ENCODE results near the gene RHOD.
A peak's percentile ranks its signal among the peaks of the same experiment; 100 is the strongest.

Gene RHOD

GRCh38 chr11:67117176-67117575 is 60.5 kb downstream of the RHOD start:
- no peak for DNase-seq (ENCODE audit: low read depth in 2 of 2)

DNA sequence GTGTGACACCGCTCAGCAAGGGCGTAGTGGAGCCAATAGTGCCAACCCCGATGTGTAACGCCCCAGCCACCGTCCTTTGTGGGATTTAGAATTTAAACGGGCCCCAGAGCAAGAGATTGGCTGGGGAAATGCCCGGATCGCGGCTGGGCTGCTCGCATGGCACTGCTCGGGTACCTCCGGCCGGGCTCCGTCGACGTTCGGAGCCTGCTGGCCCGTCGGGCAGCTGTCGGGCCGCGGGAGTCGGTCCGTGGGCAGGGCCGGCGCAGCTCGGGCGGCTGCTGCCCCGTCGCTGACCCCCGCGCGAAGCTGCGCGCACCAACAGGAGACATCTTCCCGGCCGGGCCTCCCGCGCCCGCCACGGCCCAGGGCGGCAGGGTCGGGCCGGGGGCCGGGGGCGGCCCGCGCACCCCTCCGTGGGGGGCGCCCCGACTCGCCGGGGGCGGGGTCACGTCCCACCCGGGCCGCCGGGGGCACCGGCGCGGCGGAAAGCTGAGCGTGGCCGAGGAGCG is 61.1 kb downstream of the RHOD start:
- DNase-seq (ENCODE audit: low read depth in 2 of 2): peak in 1 of 2 donors; percentile 21

- DNase-seq (ENCODE audit: low read depth in 2 of 2): peak; percentile 22 to 29
These were observed 61.6 kb downstream of the RHOD start for GRCh38 chr11:67118181-67118766.

DNA sequence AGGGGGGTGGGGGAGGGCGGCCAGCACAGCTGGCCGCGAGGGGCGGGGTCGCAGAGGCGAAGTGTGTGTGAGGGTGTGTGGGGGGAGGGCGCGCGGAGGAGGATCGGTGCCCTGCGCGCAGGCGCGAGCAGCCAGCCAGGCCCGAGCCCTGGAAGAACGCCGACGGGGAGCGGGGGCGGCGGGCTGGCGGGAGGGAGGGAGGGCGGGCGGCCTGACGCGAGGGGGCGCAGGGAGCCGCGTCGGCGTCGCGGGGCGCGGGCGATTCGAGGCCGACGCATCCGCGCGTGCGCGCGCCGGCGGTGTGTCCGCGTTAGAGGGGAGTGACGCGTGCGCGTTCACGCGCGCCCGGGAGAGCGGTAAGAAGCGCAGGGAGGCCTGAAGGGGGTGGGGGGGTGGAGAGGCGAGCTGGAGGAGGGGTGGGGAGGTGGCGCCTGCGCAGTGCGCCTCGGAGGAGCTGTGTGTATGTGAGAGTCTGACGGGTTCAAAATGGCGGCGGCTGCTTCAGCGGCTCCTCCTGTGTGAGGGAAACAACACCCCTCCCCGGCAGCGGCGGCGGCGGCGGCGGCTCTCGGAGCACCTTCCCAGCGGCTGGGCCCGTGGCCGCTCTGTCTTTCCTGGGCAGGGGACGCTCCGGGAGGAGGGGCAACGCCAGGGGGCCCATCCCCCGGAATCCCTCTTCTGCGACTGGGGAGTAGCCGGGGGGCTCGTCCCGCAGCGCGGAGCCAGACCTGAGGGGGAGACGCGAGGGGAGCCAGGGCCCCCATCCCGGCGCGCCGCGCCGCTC is 62.3 kb downstream of the RHOD start, which contains the start of gene KDM2A:
TSS of gene KDM2A (plus strand) at position 463 of the 784 bp plus-strand sequence. CDS start 2,054 bp downstream, outside the sequence.
- DNase-seq (ENCODE audit: low read depth in 2 of 2): peak; percentile 97 to 98

DNA sequence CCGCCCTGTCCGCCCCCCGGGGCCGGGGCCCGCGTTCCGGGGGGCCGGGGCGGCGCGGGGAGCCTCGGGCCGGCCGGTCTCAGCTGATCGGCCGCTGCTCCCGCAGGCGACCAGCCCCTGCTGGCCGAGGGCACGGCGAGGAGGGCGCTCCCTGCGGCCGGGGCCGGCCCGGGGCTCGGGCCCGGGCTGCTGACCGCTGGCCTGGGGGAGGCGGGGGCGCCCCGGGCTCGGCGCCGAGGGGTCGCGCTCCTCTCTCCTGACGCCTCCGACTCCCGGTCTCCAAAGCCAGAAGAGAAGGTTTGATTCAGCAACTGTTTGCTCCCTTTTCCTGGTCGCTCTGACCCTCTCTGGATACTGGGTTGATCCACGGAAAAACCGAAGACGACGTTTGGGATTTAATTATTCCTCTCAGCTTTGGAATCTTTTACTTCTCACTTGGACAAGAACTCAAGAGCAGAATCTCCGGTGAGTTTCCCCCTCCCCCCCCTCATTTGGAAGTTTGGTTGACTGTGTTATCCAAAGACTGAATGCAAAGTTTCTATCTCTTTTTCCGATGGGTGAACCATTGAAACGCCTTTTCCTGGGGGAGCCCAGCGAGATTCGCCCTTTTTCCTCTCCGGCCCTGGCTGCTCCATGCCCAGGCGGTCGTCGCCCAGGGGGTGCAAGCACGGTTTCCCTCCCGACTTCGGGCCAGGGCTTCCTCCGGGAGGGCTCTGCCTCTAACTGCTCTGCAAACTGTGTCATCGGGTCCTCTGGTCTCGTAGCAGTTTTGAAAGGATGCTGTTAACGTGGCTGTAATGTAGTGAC is 63.1 kb downstream of the RHOD start:
- no peak for DNase-seq (ENCODE audit: low read depth in 2 of 2)

DNA sequence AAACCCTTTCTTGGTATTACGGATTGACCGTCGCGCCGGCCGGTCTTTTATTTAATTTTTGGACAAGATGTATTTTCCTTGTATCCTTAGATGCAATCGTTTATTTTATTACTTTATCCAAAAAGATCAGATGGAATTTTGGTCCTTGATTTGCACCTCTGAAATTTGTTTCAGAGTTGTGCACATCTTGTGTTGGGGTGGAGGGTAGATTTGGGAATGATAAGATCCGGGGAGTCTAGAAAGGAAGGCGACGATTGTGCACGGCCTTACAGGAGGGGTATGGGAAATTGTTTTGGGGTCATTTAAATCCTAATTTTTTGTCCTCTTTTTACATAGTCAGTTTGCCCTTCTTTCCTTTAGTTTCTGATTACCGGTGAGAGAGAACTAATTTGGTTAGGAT is 63.8 kb downstream of the RHOD start:
- DNase-seq (ENCODE audit: low read depth in 2 of 2): no peak

DNA sequence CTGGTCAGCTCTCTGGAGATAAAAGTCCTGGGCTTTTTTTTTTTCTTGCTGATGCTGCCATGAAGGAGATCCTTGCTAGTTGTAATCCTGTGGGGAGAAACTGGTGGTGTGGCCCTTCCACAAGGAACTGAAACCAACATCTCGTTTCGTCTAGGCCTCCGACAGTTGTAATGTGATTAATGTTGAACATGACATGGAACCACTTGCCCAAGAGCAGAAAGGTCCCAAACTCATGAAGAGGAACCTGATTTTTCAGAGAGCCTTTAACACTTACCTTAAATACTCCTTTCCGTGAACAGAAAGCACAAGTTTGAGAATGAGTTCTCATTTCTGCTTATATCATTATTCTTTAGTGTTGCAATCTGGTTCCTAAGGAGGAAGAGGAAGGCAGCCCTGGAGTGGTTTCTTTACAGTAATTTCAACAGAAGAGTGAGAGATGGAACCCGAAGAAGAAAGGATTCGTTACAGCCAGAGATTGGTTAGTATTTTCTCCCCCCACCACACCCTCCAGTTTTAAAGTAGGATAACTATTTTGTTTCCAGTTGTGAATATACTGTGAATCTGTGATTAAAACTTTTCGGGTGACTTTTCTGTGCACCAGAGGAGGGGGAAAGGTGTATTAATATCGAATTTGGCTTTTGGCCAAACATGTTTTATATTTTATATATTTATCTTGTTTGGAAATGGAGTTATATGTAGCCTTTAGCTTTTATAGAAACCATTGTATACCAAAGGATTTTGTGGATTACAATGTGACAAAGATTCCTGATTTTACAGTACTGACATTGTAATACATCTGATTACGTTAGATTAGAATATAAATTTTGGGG is 64.4 kb downstream of the RHOD start:
- no peak for DNase-seq (ENCODE audit: low read depth in 2 of 2)
